ENCODE measurements around the gene FKBP4.

- TF ChIP-seq, protein P1, sequence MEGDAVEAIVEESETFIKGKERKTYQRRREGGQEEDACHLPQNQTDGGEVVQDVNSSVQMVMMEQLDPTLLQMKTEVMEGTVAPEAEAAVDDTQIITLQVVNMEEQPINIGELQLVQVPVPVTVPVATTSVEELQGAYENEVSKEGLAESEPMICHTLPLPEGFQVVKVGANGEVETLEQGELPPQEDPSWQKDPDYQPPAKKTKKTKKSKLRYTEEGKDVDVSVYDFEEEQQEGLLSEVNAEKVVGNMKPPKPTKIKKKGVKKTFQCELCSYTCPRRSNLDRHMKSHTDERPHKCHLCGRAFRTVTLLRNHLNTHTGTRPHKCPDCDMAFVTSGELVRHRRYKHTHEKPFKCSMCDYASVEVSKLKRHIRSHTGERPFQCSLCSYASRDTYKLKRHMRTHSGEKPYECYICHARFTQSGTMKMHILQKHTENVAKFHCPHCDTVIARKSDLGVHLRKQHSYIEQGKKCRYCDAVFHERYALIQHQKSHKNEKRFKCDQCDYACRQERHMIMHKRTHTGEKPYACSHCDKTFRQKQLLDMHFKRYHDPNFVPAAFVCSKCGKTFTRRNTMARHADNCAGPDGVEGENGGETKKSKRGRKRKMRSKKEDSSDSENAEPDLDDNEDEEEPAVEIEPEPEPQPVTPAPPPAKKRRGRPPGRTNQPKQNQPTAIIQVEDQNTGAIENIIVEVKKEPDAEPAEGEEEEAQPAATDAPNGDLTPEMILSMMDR (IDR thresholded peaks at IDR 0.05; ENCODE audit: extremely low read depth in 1 of 2, insufficient read depth in 1 of 2, low read depth in 1 of 2, low read length in 2 of 2), result no peak
- no peak for TF ChIP-seq EZH2 (IDR thresholded peaks at IDR 0.05; ENCODE audit: borderline replicate concordance, low read depth, low read length, severe bottlenecking)
- TF ChIP-seq JUN (IDR thresholded peaks at IDR 0.05; ENCODE audit: borderline replicate concordance, insufficient read depth, insufficient read length, low read depth), result no peak
- TF ChIP-seq POLR2AphosphoS5 (IDR thresholded peaks at IDR 0.05; ENCODE audit: insufficient read depth, low read depth, low read length), result no peak
These were observed 10.4 kb downstream of the FKBP4 start for GRCh38 chr12:2805143-2805520.
